Activated CD8-positive, alpha-beta T cell treated with anti-CD3 and anti-CD28 coated beads for 36 hours (primary cell): Measurements from ENCODE around the gene RGS4. TPM values are rescaled to one million over a fixed set of nuclear protein-coding genes. Genes with fewer than 3 reads are reported as not detected.

Experiments used
- ATAC-seq: fragments of 200-7000 bp; cut with Tn5 transposase; one replicate; pipeline ENCODE4 v1.10.0; 2021; ENCODE audit warnings: mild to moderate bottlenecking, moderate library complexity
- CTCF ChIA-PET: fragments of 350-600 bp; sonication (Branson Sonifier 250); formaldehyde crosslinking; loops from one replicate; lab custom pipeline; 2021; ENCODE audit warnings: antibody characterized with exemption; lab: Charles Lee
- POLR2A ChIA-PET: fragments of 350-600 bp; sonication (Branson Sonifier 250); formaldehyde crosslinking; loops from one replicate; lab custom pipeline; 2021; ENCODE audit warnings: antibody characterized with exemption; lab: Charles Lee
- DNase-seq: peaks from one replicate; pipeline ENCODE4 v3.0.0-alpha.2; 2020
- H3K27ac Mint-ChIP-seq: one replicate; pipeline ENCODE4 v1.8.0; 2021; ENCODE audit warnings: mild to moderate bottlenecking, mixed read lengths
- H3K27me3 Mint-ChIP-seq: one replicate; pipeline ENCODE4 v1.8.0; 2021; ENCODE audit warnings: mixed read lengths
- H3K36me3 Mint-ChIP-seq: one replicate; pipeline ENCODE4 v1.8.0; 2021; ENCODE audit warnings: low read depth, mixed read lengths
- H3K4me1 Mint-ChIP-seq: one replicate; pipeline ENCODE4 v1.8.0; 2021; ENCODE audit warnings: low read depth, mixed read lengths
- H3K4me3 Mint-ChIP-seq: one replicate; pipeline ENCODE4 v1.8.0; 2021; ENCODE audit warnings: mild to moderate bottlenecking, moderate library complexity, mixed read lengths
- H3K9me3 Mint-ChIP-seq: one replicate; pipeline ENCODE4 v1.8.0; 2021; ENCODE audit warnings: mixed read lengths
- intact Hi-C: fragments of 100-400 bp; cut with micrococcal nuclease; formaldehyde crosslinking; loops from one replicate; pipeline ENCODE4 v1.10.0; 2022
- total RNA-seq, 2 experiments: library from RNA; stranded (reverse); gene quantifications; one replicate each; pipeline ENCODE4 v1.2.3, GENCODE V29; 2021
- TF ChIP-seq, protein P1 (sequence below): fragments of 200-600 bp; IDR thresholded peaks from one replicate; pipeline ENCODE4 v1.8.0; 2022; ENCODE audit warnings: antibody characterized with exemption, mild to moderate bottlenecking

Gene RGS4
- total RNA-seq, result not detected

GRCh38 chr1:163069142-163069541 lies at the start of gene RGS4:
RGS4 (plus strand) TSS chr1:163069361; CDS start chr1:163069485, 124 bp downstream.
- intact Hi-C loops, result no loop called here
- TF ChIP-seq, protein P1, sequence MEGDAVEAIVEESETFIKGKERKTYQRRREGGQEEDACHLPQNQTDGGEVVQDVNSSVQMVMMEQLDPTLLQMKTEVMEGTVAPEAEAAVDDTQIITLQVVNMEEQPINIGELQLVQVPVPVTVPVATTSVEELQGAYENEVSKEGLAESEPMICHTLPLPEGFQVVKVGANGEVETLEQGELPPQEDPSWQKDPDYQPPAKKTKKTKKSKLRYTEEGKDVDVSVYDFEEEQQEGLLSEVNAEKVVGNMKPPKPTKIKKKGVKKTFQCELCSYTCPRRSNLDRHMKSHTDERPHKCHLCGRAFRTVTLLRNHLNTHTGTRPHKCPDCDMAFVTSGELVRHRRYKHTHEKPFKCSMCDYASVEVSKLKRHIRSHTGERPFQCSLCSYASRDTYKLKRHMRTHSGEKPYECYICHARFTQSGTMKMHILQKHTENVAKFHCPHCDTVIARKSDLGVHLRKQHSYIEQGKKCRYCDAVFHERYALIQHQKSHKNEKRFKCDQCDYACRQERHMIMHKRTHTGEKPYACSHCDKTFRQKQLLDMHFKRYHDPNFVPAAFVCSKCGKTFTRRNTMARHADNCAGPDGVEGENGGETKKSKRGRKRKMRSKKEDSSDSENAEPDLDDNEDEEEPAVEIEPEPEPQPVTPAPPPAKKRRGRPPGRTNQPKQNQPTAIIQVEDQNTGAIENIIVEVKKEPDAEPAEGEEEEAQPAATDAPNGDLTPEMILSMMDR, result no peak
- no peak for ATAC-seq
- Mint-ChIP-seq H3K27me3 (peaks cover 33% of the 10 kb centered on the region), H3K9me3 (no peaks in the 10 kb centered on the region), H3K36me3 (no peaks in the 10 kb centered on the region), H3K4me1 (no peaks in the 10 kb centered on the region), H3K27ac (no peak within 1 kb of the TSS), H3K4me3 (no peak within 1 kb of the TSS)
- POLR2A ChIA-PET, result no interaction called here
- no peak for DNase-seq
- CTCF ChIA-PET, result interaction anchor here (1.2 to 3.2 kb wide), 5 partner anchors 10 to 247 kb away, joined by 3 to 10 read pairs (median 4); no protein-coding TSS in a partner anchor

DNA sequence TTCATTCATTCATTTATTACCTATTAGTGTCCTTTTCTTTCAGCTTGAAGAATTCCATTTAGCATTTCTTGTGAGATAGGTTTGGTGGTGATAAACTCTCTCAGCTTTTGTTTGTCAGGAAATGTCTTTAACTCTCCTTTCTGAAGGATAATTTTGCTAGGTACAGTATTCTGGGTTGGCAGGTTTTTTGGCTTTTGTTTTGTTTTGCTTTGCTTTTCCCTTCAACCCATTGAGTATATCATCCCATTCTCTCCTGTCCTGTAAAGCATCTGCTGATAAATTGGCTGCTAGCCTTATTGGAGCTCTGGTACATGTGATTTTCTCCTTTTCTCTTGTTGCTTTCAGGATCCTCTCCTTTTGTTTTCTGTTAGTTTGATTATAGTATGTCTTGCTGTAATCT lies 47.0 kb upstream of the RGS4 start:
- TF ChIP-seq, protein P1, result no peak
- H3K27me3 Mint-ChIP-seq, result peaks cover 1% of the 10 kb centered on the region
- DNase-seq, result no peak
- peaks cover 17% of the 10 kb centered on the region for H3K9me3 Mint-ChIP-seq
- ChIA-PET CTCF (no interaction called here), POLR2A (no interaction called here)
- no peak overlapping the region for H3K4me3 Mint-ChIP-seq
- H3K4me1 Mint-ChIP-seq, result no peaks in the 10 kb centered on the region
- no peaks in the 10 kb centered on the region for H3K36me3 Mint-ChIP-seq
- no peak for ATAC-seq
- H3K27ac Mint-ChIP-seq, result no peak overlapping the region
- intact Hi-C loops, result no loop called here

DNA sequence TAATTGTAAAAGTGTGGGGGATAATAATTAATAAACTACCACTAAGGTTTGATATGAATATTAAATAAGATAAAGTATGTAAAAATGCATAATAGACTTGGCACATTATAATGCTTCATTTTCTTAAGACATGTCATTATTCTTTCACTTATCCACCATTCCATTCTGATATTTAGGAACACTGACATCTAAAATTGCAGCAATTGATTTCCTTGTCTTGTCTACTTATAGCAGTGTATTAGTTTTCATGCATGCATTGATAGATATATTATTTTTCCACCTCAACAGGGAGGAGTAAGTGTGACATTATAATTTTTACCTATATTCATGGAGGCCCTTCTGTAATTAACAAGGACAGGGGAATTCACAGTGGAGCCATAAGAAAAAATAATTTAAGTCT lies 41.6 kb upstream of the RGS4 start:
- intact Hi-C loops, result no loop called here
- Mint-ChIP-seq H3K27me3 (peaks cover 7% of the 10 kb centered on the region), H3K9me3 (peaks cover 7% of the 10 kb centered on the region), H3K4me3 (no peak overlapping the region), H3K4me1 (no peaks in the 10 kb centered on the region), H3K36me3 (no peaks in the 10 kb centered on the region), H3K27ac (no peak overlapping the region)
- CTCF ChIA-PET, result no interaction called here
- DNase-seq (no peak), ATAC-seq (no peak)
- POLR2A ChIA-PET, result no interaction called here
- TF ChIP-seq, protein P1, result no peak

- intact Hi-C loops, result no loop called here
- H3K27ac Mint-ChIP-seq, result no peak overlapping the region
- ATAC-seq (no peak), DNase-seq (no peak)
- H3K4me1 Mint-ChIP-seq, result no peaks in the 10 kb centered on the region
- TF ChIP-seq, protein P1, result no peak
- no peaks in the 10 kb centered on the region for H3K36me3 Mint-ChIP-seq
- no peak overlapping the region for H3K4me3 Mint-ChIP-seq
- H3K9me3 Mint-ChIP-seq, result no peaks in the 10 kb centered on the region
- CTCF ChIA-PET, result no interaction called here
- H3K27me3 Mint-ChIP-seq, result peaks cover 7% of the 10 kb centered on the region
- POLR2A ChIA-PET, result no interaction called here
Measured at GRCh38 chr1:163029901-163030300, 39.3 kb upstream of the RGS4 start.

- ATAC-seq (no peak), DNase-seq (no peak)
- H3K27me3 Mint-ChIP-seq, result peaks cover 2% of the 10 kb centered on the region
- H3K4me1 Mint-ChIP-seq, result no peaks in the 10 kb centered on the region
- intact Hi-C loops, result no loop called here
- TF ChIP-seq, protein P1, result no peak
- no peaks in the 10 kb centered on the region for H3K36me3 Mint-ChIP-seq
- H3K9me3 Mint-ChIP-seq, result no peaks in the 10 kb centered on the region
- ChIA-PET POLR2A (no interaction called here), CTCF (interaction anchor here (0.6 kb wide), 1 partner anchor 16 kb away, joined by 3 read pairs; no protein-coding TSS in a partner anchor)
- H3K4me3 Mint-ChIP-seq, result no peak overlapping the region
- no peak overlapping the region for H3K27ac Mint-ChIP-seq
Measured at GRCh38 chr1:163035446-163036249, 33.5 kb upstream of the RGS4 start.
